Ectodermal cell (in vitro differentiated cells): ENCODE results near the gene ERVK3-1.
A peak's percentile ranks its signal among the peaks of the same experiment; 100 is the strongest.

Source experiments
- H3K27ac ChIP-seq: 2 replicates; pipeline ENCODE4 v1.7.0; 2013; ENCODE audit warnings: mild to moderate bottlenecking, low read depth, low read length; ENCODE audit not compliant: insufficient read depth, poor library complexity, severe bottlenecking
- H3K27me3 ChIP-seq: 2 replicates; pipeline ENCODE4 v1.7.0; 2013; ENCODE audit warnings: mild to moderate bottlenecking, low read length; ENCODE audit not compliant: insufficient read depth, control insufficient read depth, poor library complexity, severe bottlenecking
- H3K36me3 ChIP-seq: one replicate; pipeline ENCODE4 v1.7.0; 2013; ENCODE audit warnings: low read length; ENCODE audit not compliant: control insufficient read depth, insufficient read depth
- H3K4me1 ChIP-seq: one replicate; pipeline ENCODE4 v1.7.0; 2013; ENCODE audit warnings: low read length; ENCODE audit not compliant: control insufficient read depth, insufficient read depth
- H3K4me3 ChIP-seq: 2 replicates; pipeline ENCODE4 v1.7.0; 2013; ENCODE audit warnings: low read depth, low read length, control low read depth; ENCODE audit not compliant: insufficient read depth
- H3K9me3 ChIP-seq: 2 replicates; pipeline ENCODE4 v1.7.0; 2013; ENCODE audit warnings: mild to moderate bottlenecking, low read length, moderate library complexity; ENCODE audit not compliant: control insufficient read depth
- WGBS, 2 experiments: methylation state at CpG; one replicate each; pipeline ENCODE4 v1.1.7; 2013; ENCODE audit warnings: missing lambda C conversion rate in 2 of 2; 5-methylcytosine and 5-hydroxymethylcytosine counted together

ERVK3-1 gene

DNA sequence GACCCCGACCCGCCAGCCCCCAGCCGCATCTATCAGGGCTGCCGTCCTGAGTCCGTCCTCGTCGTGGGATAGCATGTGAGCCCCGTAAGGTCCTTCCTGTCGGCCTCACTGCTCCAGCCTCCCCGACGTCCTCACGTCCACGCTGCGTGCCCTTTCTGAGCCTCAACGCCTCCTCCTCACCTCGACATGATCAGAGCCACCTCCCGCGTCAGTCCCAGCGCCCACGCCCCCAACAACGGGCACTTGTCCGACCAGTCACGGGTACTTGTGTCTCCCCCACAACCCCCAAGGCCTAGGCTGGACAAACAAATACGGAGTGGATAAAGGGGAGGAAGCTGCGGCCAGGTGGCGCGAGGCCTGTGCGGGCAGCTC lies 56.7 kb downstream of the ERVK3-1 start:
- H3K36me3 ChIP-seq, result no peaks in the 10 kb centered on the region

GRCh38 chr19:58362272-58362994 lies 57.3 kb downstream of the ERVK3-1 start, which contains the start of gene ZNF497:
TSS of gene ZNF497 (minus strand) at chr19:58362751. CDS start at chr19:58357635, 5,116 bp downstream.
- peak within 1 kb of the TSS; percentile 82 for H3K4me3 ChIP-seq
- peak within 1 kb of the TSS; percentile 91 for H3K27ac ChIP-seq
- 0% methylated on average over 74 of the region's 74 CpGs for WGBS, 2 experiments

More for the DNA sequence above, 56.7 kb downstream of the ERVK3-1 start:
- peaks cover 6% of the 10 kb centered on the region for H3K4me1 ChIP-seq
- peak overlapping the region; percentile 82 for H3K4me3 ChIP-seq
- no peaks in the 10 kb centered on the region for H3K9me3 ChIP-seq
- H3K27ac ChIP-seq, result peak overlapping the region; percentile 91
- no peaks in the 10 kb centered on the region for H3K27me3 ChIP-seq
- 3 to 4% methylated on average over 28 of the region's 28 CpGs for WGBS, 2 experiments

DNA sequence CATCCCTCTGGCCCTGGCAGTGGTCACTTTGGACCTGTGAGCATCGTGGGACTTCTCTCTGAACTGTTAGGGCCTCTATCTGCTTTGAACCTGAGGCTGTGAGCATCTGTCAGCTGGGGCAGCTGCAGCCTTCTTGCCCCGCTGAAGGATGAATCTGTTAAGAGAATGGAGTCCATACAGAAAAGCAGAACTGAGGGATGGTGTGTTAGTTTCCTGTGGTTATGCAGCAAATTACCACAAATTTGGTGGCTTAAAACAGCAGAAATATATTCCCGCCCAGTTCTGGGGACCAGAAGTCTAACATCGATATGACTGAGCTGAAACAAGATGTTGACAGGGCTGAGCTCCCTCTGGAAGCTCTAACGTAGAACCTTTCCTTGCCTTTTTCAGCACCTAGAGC lies 59.0 kb downstream of the ERVK3-1 start:
- Histone ChIP-seq H3K4me3 (no peak overlapping the region), H3K36me3 (no peaks in the 10 kb centered on the region), H3K27me3 (no peaks in the 10 kb centered on the region), H3K9me3 (no peaks in the 10 kb centered on the region), H3K4me1 (peaks cover 6% of the 10 kb centered on the region), H3K27ac (no peak overlapping the region)
- 91 to 92% methylated on average over 5 of the region's 5 CpGs for WGBS, 2 experiments

More at GRCh38 chr19:58362272-58362994, 57.3 kb downstream of the ERVK3-1 start, which contains the start of gene ZNF497:
- Histone ChIP-seq H3K4me1 (peaks cover 6% of the 10 kb centered on the region), H3K36me3 (no peaks in the 10 kb centered on the region), H3K9me3 (no peaks in the 10 kb centered on the region), H3K27me3 (no peaks in the 10 kb centered on the region)
